GM21447 (cell line): ENCODE results near the gene FOXB1.
A peak's percentile ranks its signal among the peaks of the same experiment; 100 is the strongest.

Experiments used
- ATAC-seq: cut with Tn5 transposase; IDR thresholded peaks from one replicate; pipeline ENCODE4 v1.9.1; 2021; ENCODE audit not compliant: unreplicated experiment

Gene FOXB1

GRCh38 chr15:59998950-59999611 lies 5.0 kb upstream of the FOXB1 start:
- ATAC-seq, result no peak

- no peak for ATAC-seq
Measured at GRCh38 chr15:59999612-60000112, 4.4 kb upstream of the FOXB1 start.

- no peak for ATAC-seq
Measured at GRCh38 chr15:60000113-60000823, 3.8 kb upstream of the FOXB1 start.

- ATAC-seq, result no peak
Measured at GRCh38 chr15:60000824-60001609, 3.1 kb upstream of the FOXB1 start.

GRCh38 chr15:60001610-60002527 lies 2.2 kb upstream of the FOXB1 start:
- no peak for ATAC-seq

- no peak for ATAC-seq
Measured at GRCh38 chr15:60002528-60003218, 1.4 kb upstream of the FOXB1 start.

- no peak for ATAC-seq
Measured at GRCh38 chr15:60003243-60004008, 685 bp upstream of the FOXB1 start.

GRCh38 chr15:60004846-60005351 lies 788 bp downstream of the FOXB1 start:
- ATAC-seq, result no peak

GRCh38 chr15:60005352-60006202 lies 1.5 kb downstream of the FOXB1 start:
- ATAC-seq, result peak; percentile 20

- ATAC-seq, result peak; percentile 70
Measured at GRCh38 chr15:60006203-60006862, 2.2 kb downstream of the FOXB1 start.

- ATAC-seq, result no peak
Measured at GRCh38 chr15:60006873-60007272, 2.8 kb downstream of the FOXB1 start.

GRCh38 chr15:60009124-60009960 lies 5.2 kb downstream of the FOXB1 start:
- no peak for ATAC-seq

GRCh38 chr15:60009980-60010732 lies 6.0 kb downstream of the FOXB1 start:
- ATAC-seq, result no peak

GRCh38 chr15:60010858-60011257 lies 6.7 kb downstream of the FOXB1 start:
- no peak for ATAC-seq

- ATAC-seq, result no peak
Measured at GRCh38 chr15:60012695-60013094, 8.6 kb downstream of the FOXB1 start.
